ENCODE results near the gene HERPUD2. TPM values are rescaled to one million over a fixed set of nuclear protein-coding genes. Genes with fewer than 3 reads are reported as not detected.
A peak's percentile ranks its signal among the peaks of the same experiment; 100 is the strongest.

The HERPUD2 gene
- total RNA-seq, 2 donors from 2014 or later: 20.2 to 24.2 TPM

DNA sequence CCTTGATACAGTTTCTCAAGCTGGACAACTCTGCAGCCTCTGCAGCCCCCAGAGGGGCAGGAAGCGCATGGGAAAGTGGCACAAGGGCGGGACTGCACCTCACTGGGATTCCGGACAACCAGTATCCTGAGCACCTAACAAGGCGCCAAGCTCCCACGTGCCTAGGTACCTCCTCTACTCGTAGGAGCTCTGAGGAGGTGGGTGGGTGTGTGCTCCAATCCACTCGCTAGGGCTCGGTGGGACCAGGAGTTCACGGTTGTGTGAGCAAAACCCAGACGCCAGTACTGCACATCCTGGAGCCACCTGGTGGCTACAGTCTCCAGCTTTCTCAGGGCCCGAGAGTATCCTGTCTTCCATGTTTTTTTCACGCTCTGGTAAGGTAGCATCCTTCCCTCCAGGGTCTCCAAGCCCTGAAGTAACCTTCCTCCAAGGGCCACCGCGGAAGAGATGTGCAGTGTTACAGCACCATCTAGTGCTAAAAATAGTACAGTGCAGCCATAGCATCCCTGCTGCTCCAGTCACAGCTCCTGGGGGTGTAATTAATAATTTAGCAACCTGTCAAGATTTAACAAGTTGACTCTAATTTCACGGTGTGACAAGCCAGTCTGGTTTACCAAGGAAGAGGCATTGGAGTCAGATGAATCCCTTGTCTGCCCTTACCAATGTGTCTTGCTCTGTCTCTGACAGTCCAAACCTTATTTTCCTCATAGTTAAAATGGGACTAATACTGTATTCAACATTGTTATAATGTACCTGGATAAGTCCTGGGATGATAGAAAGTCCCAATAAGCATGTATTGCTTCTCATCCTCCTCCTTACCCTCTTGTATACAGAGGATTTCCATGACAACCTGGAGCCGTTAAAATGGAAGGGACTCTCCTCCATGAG, 70.4 kb downstream of the HERPUD2 start:
- Histone ChIP-seq H3K27me3 (no peaks in the 10 kb centered on the region), H3K9ac (ENCODE audit: low read depth in 2 of 2, low read length in 2 of 2) (no peak overlapping the region), H3K4me3 (no peak overlapping the region), H3K36me3 (no peaks in the 10 kb centered on the region), H3K9me3 (no peaks in the 10 kb centered on the region), H3K4me1 (no peaks in the 10 kb centered on the region), H3K27ac (no peak overlapping the region)
- intact Hi-C loops (cut with DNase I): loop anchor here (5.0 kb wide), 1 partner anchor 197 kb away; no protein-coding TSS in a partner anchor
- TF ChIP-seq, protein P1, sequence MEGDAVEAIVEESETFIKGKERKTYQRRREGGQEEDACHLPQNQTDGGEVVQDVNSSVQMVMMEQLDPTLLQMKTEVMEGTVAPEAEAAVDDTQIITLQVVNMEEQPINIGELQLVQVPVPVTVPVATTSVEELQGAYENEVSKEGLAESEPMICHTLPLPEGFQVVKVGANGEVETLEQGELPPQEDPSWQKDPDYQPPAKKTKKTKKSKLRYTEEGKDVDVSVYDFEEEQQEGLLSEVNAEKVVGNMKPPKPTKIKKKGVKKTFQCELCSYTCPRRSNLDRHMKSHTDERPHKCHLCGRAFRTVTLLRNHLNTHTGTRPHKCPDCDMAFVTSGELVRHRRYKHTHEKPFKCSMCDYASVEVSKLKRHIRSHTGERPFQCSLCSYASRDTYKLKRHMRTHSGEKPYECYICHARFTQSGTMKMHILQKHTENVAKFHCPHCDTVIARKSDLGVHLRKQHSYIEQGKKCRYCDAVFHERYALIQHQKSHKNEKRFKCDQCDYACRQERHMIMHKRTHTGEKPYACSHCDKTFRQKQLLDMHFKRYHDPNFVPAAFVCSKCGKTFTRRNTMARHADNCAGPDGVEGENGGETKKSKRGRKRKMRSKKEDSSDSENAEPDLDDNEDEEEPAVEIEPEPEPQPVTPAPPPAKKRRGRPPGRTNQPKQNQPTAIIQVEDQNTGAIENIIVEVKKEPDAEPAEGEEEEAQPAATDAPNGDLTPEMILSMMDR (IDR thresholded peaks at IDR 0.05): peak; percentile 75
- no peak for DNase-seq

DNA sequence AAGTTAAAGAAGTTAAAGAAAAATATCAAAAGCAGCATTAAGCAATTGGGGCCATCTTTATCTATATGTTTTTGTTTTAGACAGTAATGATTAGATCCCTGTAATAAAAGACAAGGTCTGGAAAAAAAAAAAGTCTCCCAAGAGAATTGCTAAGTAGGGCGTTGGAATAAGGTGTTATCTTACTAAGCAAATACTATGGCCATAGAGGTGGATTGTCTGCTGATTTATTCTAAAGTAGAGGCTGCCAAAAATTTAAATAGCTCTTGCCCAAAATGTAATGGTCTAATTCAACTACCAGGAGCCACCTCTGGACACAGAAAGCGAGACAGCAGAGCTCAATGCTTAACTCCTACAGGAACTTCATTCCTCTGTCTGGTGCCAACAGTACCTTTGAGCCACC, 71.6 kb downstream of the HERPUD2 start:
- no peak overlapping the region for H3K27ac ChIP-seq
- no peaks in the 10 kb centered on the region for H3K27me3 ChIP-seq
- TF ChIP-seq, protein P1 (IDR thresholded peaks at IDR 0.05): no peak
- no peak for DNase-seq
- no peaks in the 10 kb centered on the region for H3K9me3 ChIP-seq
- H3K9ac ChIP-seq (ENCODE audit: low read depth in 2 of 2, low read length in 2 of 2): no peak overlapping the region
- no peaks in the 10 kb centered on the region for H3K4me1 ChIP-seq
- intact Hi-C loops (cut with DNase I): loop anchor here (5.0 kb wide), 1 partner anchor 196 kb away; no protein-coding TSS in a partner anchor
- no peaks in the 10 kb centered on the region for H3K36me3 ChIP-seq
- no peak overlapping the region for H3K4me3 ChIP-seq

DNA sequence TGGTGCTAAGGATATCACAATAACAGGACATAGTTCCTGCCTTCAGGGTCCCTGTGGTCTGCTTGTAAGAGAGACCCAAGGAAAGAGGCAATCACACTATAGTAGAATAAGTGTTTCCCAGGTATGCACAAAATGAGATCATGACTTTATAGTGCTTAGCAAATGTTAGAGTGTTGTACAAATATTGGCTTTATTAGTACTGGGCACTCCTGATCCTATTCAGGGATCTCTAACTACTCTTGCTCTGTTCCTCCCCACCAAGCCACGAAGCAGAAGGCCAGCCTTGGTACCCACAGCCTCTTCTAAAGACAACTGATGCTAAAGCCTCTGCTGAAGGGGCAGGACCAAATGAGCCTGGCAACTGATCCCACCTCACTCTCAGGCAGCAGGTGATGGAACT, 75.1 kb downstream of the HERPUD2 start:
- TF ChIP-seq, protein P1 (IDR thresholded peaks at IDR 0.05): no peak
- H3K27ac ChIP-seq: no peak overlapping the region
- DNase-seq: no peak
- H3K9me3 ChIP-seq: no peaks in the 10 kb centered on the region
- H3K9ac ChIP-seq (ENCODE audit: low read depth in 2 of 2, low read length in 2 of 2): no peak overlapping the region
- H3K4me1 ChIP-seq: no peaks in the 10 kb centered on the region
- H3K27me3 ChIP-seq: no peaks in the 10 kb centered on the region
- H3K36me3 ChIP-seq: no peaks in the 10 kb centered on the region
- no peak overlapping the region for H3K4me3 ChIP-seq
- intact Hi-C loops (cut with DNase I): loop anchor here (5.0 kb wide), 1 partner anchor 193 kb away; no protein-coding TSS in a partner anchor

GRCh38 chr7:35617041-35617440, 77.9 kb downstream of the HERPUD2 start:
- Histone ChIP-seq H3K27ac (no peak overlapping the region), H3K4me3 (no peak overlapping the region), H3K27me3 (no peaks in the 10 kb centered on the region), H3K36me3 (no peaks in the 10 kb centered on the region), H3K9ac (ENCODE audit: low read depth in 2 of 2, low read length in 2 of 2) (no peak overlapping the region), H3K4me1 (no peaks in the 10 kb centered on the region), H3K9me3 (no peaks in the 10 kb centered on the region)
- TF ChIP-seq, protein P1 (IDR thresholded peaks at IDR 0.05): no peak
- no peak for DNase-seq
- intact Hi-C loops (cut with DNase I): no loop called here

DNA sequence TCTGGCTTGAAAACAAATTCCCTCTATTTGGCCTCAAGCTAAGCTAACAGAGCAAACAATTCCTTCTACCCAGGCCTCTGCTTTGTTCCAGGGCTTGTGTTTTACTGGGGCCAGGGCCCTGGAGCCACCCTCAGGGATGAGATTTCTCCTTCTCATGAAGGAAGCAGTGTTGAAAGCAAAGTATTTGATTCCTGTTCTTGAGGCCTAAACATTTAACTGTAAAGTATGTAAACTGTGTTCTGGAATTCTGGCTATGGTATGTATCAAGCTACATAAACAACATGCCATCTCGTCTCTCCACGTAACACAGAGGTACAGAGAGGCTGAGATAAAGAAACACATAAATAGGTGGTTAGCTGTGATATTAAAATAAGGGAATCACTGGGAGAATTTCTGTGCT, 81.8 kb downstream of the HERPUD2 start:
- no peak for DNase-seq

More for the DNA sequence above, 81.8 kb downstream of the HERPUD2 start:
- Histone ChIP-seq H3K27ac (no peak overlapping the region), H3K9me3 (no peaks in the 10 kb centered on the region), H3K4me1 (no peaks in the 10 kb centered on the region), H3K27me3 (no peaks in the 10 kb centered on the region), H3K9ac (ENCODE audit: low read depth in 2 of 2, low read length in 2 of 2) (no peak overlapping the region), H3K4me3 (no peak overlapping the region), H3K36me3 (no peaks in the 10 kb centered on the region)
- intact Hi-C loops (cut with DNase I): no loop called here
- TF ChIP-seq, protein P1 (IDR thresholded peaks at IDR 0.05): no peak

Data from colonic mucosa (tissue), 4 donors.